ENCODE data around the gene PRELP.

- peak in 1 of 4 donors; percentile 65 for TF ChIP-seq EP300 (IDR thresholded peaks at IDR 0.05)
- TF ChIP-seq CTCF (IDR thresholded peaks at IDR 0.05) = no peak
Observed at GRCh38 chr1:203480525-203481084, 5.0 kb downstream of the PRELP start.

Measured in sigmoid colon (tissue), 4 donors.